Measurements from ENCODE around the gene SMARCD3.

GRCh38 chr7:151229249-151229648 is 19.2 kb downstream of the SMARCD3 start:
- TF ChIP-seq CTCF (IDR thresholded peaks at IDR 0.05; ENCODE audit: control extremely low read depth in 1 of 3, insufficient read depth in 1 of 3, low read depth in 1 of 3, low read length in 3 of 3) (no peak), CEBPB (IDR thresholded peaks at IDR 0.05; ENCODE audit: low read depth, low read length) (no peak), ZNF274 (IDR thresholded peaks at IDR 0.05; ENCODE audit: borderline replicate concordance, extremely low read depth, low read length) (no peak), NRF1 (IDR thresholded peaks at IDR 0.05; ENCODE audit: low read depth, low read length) (no peak), MAX (IDR thresholded peaks at IDR 0.05) (no peak), EP300 (IDR thresholded peaks at IDR 0.05; ENCODE audit: borderline replicate concordance in 1 of 2, low read depth in 2 of 2, low read length in 2 of 2) (no peak), RAD21 (IDR thresholded peaks at IDR 0.05 in 1 of 2, conservative IDR thresholded peaks at IDR 0.05 in 1 of 2; ENCODE audit: low read depth in 2 of 2, low read length in 2 of 2) (no peak)

All from H1 (cell line).